Right lobe of liver (tissue), 4 donors: ENCODE results near the gene ARGLU1.

Experiments used
- CTCF ChIP-seq, 4 donors: fragments of 200-600 bp in 3 of 4; fragments of 450-650 bp in 1 of 4; IDR thresholded peaks; one replicate each; pipeline versions ENCODE4 v1.5.1 to v1.8.0; 2016 to 2022; ENCODE audit warnings: antibody characterized with exemption in 4 of 4, mild to moderate bottlenecking in 2 of 4
- POLR2A ChIP-seq: fragments of 450-650 bp; IDR thresholded peaks from one replicate; pipeline ENCODE4 v1.6.1; 2017; ENCODE audit warnings: antibody characterized with exemption, mild to moderate bottlenecking
- donor health status: DM: no; HTN: no; CAD: no.
- donor health status: DM: no; HTN: no; CAD: no.
- donor health status: DM: no; HTN: yes; CAD: no.

DNA sequence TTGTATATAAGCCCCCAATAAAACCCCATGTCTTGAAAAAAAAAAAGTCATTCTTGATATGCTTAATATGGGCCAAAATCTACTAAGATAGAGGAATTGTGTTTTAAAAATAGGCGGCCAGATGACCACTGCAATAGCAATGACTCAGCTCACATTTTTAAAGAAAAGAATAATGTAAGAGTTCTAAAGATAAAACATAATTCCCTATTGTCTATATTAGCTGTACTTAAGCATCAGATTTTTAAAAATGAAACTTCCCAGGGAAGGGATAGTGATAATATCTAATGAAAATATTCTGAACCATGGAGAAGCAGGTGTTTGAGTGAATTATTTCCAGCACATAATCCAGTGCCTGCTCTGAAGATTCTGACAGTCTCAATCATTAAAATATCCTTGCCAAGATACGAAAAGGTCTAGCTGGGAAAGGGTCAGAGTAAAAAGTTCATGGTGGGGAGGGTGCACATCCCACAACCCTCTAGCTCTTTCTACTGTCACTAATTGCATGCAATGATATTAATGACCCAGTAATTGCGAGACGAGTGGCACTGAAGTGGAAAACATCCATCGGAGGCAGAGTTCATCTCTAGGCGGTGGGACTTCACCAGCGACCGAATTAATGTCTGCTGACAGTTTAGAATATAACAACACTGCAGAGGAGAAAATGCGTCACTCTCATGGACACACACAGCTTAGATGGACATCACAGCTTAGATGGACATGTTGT, 64.0 kb downstream of the ARGLU1 start:
- no peak for TF ChIP-seq CTCF (IDR thresholded peaks at IDR 0.05)
- no peak for TF ChIP-seq POLR2A
